NCI-H524 treated with DMSO at 0.1 percent for 48 hours (cell line): ENCODE data around the gene TNFRSF21.
"Not testable (repeated sequence)": the region's sequence is repeated elsewhere in the genome, so short reads cannot be mapped to it uniquely, and the experiment has no call there.

ENCODE experiments used
- DNase-seq: peaks from one replicate; lab custom pipeline; 2025; lab: John Stamatoyannopoulos, UW

The TNFRSF21 gene

DNA sequence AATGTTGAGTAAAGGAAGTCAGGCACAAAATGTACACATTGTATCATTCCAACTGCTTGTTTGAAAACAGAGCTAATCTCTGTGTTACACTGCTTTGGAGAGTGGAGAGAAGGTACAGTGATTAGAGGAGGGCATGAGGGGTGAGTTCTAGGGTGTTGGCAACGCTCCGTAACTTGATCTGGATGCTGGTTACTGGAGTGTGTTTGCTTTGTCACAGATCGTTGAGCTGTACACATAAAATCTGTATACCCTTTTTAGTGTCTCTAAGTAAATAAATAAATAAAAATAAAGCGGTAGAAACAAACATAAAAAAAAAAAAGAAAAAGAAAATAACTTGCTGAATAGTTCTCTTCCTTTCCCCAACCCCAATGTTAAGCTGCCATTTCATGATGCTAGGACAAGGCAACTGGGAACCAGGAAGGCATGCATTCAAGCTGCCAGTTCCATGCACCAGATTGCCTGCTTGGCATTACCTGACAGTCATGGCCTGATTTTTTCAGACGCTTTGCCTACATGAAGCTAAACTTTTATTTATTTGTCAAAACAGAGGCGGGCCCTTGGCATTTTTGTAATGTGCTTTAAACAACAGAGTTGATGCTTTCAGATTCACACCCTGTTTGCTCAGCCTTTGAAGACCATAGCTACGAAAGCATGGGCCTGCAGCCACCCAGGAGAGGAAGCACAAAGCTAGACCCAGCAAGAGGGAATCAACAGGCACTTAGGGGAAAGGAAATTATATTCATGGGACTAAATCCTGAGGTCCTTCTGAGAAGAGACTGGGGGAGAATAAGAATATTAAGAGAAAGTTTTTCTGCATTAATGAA lies 21.2 kb downstream of the TNFRSF21 start:
- DNase-seq: no peak

DNA sequence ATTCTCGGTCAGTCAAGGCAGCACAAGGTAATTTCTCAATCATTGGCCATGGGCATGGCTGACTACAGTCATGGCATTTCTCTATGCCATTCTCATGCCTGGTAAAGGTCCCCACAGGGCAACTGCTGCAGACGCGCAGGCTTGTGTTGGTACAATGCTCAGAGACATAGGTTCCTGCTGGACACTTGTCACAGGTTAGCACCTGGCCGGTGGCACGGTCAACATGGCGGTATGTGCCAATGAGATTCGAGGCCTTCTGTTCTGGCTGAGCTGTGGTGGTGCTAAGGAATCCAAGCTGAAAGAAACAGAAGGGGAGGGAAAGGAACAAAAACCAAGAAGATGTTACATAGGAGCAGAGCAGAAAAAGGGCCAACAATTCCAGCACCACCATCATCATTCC lies 23.4 kb downstream of the TNFRSF21 start:
- no peak for DNase-seq

DNA sequence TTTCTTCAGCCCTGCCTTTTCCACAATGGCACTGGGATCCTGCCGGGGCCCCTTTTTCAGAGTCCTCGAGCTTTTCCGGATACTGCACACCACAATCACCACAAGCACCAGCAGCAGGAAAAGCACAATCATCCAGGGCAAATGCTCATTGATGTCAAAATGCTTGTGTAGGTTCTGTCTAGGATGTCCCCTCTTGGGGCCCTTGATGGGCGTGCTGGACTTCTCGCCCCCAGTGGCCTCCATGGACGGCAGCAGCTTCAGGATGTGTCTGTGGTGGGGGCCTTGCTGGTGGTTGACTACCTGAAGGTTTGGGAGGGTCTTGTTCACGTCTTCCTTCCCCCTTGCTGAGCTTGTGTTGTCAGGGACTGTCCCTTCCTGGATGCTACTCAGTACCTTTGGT lies 25.7 kb downstream of the TNFRSF21 start:
- no peak for DNase-seq

DNA sequence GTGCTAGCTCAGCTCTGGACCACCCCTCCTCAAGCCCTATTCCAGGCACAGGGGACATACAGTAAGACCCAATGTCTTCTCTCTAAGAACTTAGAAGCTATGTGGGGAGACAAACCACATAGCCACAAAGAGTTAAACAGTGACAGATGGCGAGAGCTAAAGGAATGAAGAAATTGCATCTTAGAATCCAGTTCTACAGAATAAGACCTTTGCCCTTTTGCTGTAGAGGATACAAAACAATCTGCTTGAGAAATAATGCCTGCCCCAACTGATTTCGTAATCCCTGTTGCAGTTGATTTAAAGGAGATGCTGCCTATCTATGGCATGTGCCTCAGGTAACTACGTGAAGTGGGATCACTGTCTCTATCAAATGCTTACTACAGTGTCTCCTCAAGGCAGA lies 31.2 kb downstream of the TNFRSF21 start:
- DNase-seq: no peak

DNA sequence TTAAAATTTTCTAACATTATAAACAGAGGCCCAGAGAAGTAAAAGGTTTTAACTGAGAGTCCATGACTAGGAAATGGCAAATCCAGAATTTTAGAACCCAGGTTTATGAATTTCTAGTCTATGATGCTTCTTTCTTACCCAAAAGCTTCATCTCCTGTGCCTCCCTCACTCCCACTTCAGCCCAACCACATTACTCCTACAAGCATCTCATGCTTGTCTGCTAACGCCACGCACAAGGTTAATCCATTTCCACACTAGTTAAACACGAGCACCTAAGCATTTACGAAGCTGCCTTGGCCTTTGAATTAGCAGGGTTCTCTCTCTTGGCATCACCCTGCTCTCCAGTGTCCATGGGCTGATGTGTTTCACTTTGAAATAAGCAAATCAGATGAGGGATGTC lies 32.0 kb downstream of the TNFRSF21 start:
- no peak for DNase-seq

DNA sequence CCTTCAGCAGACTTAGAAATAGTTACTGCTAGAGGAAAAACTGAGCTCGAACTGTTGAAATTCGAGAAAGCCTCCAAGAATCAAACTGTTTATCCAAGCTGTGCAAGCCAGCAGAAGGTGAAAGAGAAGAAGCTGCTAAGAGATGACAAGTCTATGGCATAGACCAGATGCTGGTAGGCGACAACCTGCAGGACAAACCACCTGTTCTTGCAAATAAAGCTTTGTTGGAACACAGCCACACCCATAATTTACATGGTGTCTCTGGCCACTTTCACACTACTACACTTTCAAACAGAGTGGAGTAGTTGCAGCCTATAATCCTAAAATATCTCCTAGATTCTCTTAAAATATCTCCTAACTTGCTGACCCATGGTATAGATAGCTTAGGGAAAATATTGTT lies 33.3 kb downstream of the TNFRSF21 start:
- no peak for DNase-seq

DNA sequence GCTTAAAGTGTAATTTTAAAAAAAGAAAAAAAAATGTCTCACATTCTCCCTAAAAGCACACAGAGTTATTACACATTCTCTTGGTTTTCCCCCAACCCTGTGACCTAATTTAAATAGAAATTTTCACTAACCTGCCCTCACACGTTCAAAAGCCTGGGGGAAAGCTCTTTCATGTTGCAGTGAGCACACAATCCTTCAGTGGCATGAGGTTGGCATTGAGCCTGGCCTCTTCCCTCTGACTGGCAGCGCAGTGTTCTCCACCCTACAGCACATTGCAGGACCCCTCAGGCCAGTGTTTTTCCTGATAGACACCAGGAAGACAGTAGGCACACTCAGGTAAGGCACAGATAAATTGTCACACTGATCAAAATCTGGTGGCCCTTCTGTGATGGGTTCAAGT lies 34.1 kb downstream of the TNFRSF21 start:
- DNase-seq: no peak

DNA sequence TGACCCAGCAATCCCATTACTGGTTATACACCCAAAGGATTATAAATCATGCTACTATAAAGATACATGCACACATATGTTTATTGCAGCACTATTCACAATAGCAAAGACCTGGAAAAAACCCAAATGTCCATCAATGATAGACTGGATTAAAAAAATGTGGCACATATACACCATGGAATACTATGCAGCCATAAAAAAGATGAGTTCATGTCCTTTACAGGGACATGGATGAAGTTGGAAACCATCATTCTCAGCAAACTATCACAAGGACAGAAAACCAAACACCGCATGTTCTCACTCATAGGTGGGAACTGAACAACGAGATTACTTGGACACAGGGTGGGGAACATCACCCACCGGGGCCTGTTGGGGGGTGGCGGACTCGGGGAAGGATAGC lies 34.6 kb downstream of the TNFRSF21 start:
- not testable (repeated sequence) for DNase-seq

DNA sequence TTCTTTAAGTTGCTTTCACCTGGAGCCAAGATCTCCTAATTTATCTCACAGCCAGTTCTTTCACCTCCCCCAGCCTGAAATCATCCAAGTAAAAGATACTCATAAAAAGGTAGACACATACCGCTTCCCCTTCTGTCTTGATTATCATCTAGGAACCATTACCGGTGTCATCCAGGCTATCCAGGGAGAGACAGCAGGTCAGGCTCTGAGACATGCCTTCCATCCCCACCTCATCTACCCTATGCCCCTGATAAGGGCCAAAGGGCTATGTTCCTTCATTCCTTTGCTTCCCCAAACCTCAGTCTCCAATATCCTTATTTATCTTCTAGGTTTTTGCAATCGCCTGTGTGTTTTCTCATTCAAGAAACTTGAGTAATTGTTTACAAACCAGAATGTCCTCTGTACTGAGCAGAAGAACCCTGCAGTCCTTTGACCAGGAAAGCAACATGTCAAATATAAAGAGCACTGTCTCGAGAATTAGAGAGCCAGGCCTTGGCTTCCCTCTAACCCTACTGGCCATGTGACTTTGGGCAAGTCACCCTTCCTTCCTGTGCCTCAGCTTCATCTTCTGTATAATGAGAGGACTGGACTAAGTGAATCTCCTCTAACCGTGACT lies 41.0 kb downstream of the TNFRSF21 start:
- DNase-seq: no peak

DNA sequence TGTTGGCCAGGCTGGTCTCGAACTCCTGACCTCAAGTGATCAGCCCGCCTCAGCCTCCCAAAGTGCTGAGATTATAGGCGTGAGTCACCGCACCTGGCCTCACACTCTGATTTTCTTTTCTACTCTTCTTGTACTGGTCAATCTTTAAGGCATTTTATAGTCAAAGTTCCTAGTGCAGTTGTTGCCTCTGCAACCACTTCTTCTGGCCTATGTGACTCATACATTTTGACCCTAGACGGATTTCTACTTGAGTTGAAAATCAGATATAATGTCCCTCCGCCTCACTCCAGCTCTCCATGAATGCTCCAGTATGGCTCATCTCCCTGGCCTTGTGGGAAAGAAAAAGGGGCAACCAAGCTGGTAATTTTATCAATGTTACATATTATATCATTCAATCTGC lies 42.4 kb downstream of the TNFRSF21 start:
- no peak for DNase-seq

DNA sequence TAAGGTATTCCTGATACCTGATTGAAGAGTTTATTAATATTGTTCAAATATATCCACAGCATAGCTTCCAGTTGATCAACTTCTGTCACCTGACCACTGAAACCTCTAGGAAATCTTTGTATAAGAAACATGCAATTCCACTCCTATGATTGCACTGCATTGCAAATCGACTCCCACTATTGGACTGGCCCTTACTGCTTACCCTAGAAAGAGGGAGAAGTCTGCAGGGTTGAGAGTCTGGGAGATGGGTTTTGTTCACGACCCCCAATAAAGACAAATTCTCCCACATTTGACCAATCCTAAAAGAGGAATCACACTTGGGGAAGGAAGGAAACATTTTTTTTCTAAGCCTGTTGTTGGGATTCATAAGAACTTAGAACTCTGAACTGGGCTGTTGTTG lies 43.7 kb downstream of the TNFRSF21 start:
- no peak for DNase-seq

DNA sequence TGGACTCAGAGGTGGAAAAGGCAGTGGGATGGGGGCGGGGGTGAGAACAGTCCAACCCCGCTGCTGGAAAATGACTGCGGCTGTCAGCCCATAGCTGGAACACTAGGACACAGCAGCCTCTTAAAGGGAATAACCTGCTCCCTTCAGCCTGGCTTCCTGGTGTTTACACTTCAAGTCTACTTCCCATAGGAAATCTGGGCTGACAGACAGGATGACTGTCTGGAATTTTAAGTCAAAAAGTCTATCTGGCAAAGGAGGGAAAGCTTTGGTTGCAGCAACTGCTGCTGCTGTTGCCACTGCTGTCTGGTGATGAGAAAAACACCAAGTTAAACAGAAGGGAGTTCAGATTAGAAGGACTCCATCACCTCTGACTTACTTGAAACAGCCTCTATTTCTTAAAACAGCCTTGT lies 44.9 kb downstream of the TNFRSF21 start:
- no peak for DNase-seq

DNA sequence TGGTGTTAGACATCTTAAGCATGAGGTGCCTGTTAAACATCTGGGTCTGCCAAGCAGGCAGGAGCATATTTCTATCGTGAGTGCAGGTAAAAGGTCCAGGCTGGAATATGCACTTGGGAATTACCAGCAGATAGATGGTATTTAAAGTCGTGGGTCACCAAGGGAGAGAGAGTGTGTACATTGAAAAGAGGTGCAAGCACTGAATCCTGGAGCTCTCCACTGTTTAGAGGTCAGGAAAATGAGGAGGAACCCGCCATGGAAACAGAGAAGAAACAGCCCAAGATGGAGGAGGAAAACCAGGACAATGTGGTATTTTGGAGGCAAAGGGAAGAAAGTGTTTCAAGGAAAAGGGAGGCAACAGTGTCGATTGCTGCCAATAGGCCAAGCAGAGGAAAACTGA lies 46.4 kb downstream of the TNFRSF21 start:
- DNase-seq: no peak

DNA sequence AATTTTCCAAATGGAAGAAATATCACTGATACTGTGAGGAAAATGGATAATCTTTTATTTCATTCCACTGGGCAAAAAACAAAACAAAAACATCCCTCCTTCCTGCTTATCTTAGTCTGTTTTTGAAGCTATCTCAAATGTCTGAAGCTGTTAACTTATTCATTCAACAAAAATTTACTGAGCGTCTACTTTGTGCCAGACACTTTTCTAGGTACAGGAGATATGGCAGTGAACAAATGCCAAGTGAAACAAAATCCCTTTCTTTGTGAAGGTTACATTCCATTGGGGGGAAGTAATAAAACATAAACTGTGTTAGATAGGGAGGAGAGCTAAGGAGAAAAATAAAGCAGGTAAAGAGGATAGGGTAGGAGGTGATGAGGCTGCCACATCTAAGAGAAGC lies 47.5 kb downstream of the TNFRSF21 start:
- DNase-seq: no peak

DNA sequence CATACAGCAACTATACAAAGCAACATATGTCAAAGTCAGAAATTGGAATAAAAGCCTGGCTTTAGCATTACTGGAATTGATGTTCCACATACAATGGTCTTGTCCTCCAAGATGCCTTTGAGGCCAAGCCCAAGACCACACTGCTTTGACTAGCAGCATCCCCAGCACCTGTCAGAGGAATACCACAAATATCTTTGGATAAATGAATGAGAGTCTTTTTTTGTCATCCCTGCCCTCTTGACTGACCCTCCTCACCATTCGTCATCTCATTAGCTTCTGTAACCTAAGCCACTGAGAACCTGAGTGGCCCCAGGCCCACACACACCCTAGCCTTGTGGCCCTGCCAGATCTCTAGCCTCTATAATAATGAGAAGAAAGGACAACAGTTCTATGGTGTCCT lies 48.5 kb downstream of the TNFRSF21 start:
- DNase-seq: no peak

DNA sequence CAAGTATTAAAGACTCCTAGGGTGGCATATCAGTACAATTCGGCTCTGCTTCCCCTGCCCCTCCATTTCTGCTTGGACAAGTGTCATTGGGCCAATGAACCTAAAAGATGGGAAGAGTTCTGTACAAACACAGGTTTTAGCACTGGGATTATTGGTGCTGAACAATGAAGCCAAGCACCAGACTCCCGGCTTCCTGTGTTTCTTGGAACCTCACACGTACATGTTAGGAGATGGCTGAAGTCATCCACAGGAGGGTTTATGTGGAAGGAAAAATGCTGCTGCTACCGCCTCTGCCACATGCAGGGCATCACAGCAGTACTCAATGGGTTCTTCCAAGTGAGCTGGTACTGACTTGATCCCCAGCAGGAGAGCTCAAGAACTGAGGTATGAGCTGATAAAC lies 49.7 kb downstream of the TNFRSF21 start:
- no peak for DNase-seq

DNA sequence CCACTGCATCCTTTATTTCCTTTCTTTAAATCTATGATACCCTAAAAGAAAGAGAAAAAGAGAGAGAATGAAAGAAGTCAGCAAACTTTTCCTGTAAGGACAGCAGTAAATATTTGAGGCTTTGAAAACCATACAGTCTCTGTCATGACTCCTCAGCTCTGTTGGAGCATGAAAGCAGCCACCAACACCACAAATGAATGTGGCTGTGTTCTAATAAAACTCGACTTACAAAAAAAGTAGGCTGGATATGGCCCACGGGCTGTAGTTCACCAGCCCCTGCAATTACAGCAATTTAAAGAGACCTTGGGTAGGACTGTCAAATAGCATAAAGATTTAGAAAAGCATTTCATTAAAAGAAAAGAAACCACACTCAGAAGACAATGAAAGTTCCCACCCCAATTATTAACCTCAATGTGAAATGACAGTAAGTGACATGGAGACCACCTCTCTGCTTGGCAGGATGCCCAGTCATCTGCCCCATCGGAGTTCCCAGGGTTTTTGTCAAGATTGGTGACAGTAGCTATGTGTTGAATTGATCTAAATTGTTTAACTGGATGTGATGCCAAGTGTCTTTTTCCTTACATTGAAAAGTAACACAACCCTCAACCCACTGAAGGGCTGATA lies 50.9 kb downstream of the TNFRSF21 start:
- DNase-seq: no peak

DNA sequence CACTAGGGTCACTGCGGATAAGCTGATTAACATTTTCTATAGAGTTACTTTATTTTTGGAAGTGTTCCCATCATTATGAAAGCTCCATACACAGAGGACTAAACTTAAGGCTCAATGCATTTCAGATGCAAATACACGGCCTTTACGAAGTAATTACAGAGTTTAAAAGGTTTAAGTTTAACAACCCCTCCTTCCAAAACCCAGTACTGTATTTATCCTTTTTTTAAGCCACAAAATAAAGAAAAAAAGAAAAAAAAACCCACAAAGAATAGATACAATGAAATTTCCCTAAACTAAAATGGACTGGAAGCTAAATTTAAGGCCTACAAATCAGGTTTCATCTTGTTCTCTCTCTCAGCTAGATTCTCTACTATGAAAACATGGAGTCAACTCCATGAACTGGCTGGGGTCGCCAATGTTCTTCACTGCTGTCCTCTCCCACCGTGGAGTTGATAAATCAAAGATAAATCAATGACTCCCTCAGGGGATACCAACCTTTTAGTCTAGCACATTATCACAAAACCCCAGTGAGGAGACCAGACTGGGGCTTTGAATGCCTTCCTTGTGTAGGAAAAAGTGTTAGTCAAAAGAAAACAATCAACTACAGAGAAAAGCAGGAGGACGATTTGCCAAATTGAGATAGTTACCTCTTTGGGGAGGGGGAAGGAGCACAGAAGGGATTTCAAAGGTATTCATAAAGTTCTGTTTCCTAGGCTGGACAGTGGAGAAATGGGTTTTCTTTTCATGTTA lies 52.5 kb downstream of the TNFRSF21 start:
- DNase-seq: no peak

DNA sequence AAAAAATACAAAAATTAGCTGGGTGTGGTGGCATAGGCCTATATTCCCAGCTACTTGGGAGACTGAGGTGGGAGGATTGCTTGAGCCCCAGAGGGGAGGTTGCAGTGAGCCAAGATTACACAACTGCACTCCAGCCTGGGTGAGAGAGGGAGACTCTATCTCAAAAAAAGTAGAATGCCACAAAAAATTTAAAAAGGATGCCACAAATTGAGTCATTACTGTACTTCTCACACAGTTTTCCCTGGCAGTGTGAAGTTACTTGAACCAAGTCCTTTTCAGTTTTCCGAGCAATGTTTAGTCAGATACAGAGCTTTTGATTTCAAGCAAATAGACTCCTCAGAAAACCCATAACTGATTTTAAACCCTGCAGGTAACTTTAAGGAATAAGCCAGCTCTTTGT lies 53.3 kb downstream of the TNFRSF21 start:
- DNase-seq: no peak

DNA sequence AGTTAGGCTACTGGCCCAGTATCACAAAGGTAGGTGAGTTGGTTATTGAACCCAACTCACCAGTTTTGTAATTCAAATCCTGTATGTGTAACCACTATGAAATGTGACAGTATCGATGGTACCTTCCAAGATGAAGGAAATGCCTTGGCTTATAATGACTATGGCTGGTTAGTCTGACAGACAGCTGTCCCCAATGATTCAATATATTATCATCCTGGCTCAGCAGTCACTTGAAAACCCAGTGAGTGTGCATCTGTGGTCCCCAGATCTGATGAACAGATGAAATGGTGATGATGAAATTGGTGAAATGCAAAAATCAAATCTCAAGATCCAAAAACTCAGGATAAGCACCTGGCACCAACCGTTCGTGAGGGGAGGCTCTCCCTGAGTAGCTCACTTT lies 54.8 kb downstream of the TNFRSF21 start:
- DNase-seq: no peak

DNA sequence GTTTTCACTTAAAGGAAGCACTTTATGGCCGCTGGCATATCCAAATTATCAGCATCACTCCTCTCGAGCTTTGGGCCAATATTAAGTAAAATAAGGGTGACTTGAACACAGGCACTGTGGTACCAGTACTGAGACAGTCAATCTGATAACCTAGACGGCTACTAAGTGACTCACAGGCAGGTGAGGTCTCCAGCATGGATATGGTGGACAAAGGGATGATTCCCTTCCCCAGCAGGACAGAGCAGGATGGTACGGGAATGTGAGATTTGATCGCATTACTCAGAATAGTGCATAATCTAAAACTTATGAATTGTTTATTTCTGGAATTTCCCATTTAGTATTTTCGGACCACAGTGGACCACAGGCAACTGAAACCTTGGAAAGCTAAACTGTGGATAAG lies 55.7 kb downstream of the TNFRSF21 start:
- DNase-seq: no peak

DNA sequence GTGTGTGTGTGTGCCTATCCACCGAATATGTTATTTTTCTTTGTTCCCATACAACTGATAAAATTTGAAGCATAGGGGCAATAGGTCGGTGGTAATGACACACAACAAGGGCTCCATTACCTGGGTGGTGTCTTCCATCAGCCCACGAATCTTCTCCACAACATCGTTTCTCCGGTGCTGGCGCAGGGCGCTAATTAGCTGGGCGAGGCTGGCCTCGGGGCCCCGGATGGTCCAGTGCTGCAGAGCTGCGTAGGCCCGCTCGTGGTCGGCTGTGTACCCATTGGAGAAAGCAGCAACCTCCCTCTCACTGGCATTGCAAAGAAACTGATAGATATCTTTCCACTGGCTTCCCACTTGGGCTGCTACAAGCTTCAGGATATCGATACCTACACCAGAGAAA lies 56.6 kb downstream of the TNFRSF21 start:
- no peak for DNase-seq

DNA sequence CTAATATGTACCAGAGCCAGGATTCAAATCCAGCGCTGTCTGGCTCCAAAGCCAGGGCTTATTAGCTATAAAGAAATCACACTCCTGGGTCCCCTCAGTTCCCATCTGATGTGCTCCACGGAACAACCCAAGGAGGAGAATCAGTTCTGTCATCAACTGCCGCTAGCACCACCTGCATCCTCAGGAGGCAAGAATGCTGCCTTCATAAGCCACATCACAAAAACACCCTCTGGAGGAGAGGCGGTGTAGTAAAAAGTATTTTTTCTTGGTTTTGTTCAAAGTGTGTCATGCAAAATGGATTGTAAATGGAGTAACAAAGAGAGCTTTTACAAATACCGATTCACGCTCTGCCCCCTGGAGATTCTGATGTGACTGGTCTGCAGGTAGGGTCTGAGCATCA lies 57.1 kb downstream of the TNFRSF21 start:
- no peak for DNase-seq
